H1 (cell line): ENCODE results near the gene HRCT1.

Experiments used
- GTF2F1 ChIP-seq: IDR thresholded peaks from 2 replicates; pipeline ENCODE4 v1.6.1; 2012; ENCODE audit warnings: low read depth, low read length, improper control_type of control experiment, borderline replicate concordance
- RAD21 ChIP-seq, 2 experiments: IDR thresholded peaks in 1 of 2; conservative IDR thresholded peaks in 1 of 2; 2 replicates each; pipeline ENCODE4 v1.6.1; 2011; ENCODE audit warnings: low read depth in 2 of 2, low read length in 2 of 2, improper control_type of control experiment in 1 of 2, inconsistent platforms in 1 of 2, mild to moderate bottlenecking in 1 of 2, moderate library complexity in 1 of 2
- RBBP5 ChIP-seq: IDR thresholded peaks from 2 replicates; pipeline ENCODE4 v1.7.1; 2012; ENCODE audit warnings: low read depth, mild to moderate bottlenecking, inconsistent platforms, low read length, moderate library complexity, borderline replicate concordance
- SIRT6 ChIP-seq: IDR thresholded peaks from one replicate; pipeline ENCODE4 v1.7.1; 2012; ENCODE audit warnings: low read length, inconsistent platforms
- SIX5 ChIP-seq: IDR thresholded peaks from 2 replicates; pipeline ENCODE4 v1.6.1; 2011; ENCODE audit warnings: mild to moderate bottlenecking, low read depth, low read length
- TF ChIP-seq, protein P1 (sequence below), 3 experiments: IDR thresholded peaks; 1 replicate in 2 of 3; 2 replicates in 1 of 3; pipeline versions ENCODE4 v1.5.1 to v1.6.1; 2011; ENCODE audit warnings: low read length in 3 of 3, mild to moderate bottlenecking in 3 of 3, inconsistent platforms in 2 of 3, low read depth in 1 of 3, moderate library complexity in 1 of 3; ENCODE audit not compliant: insufficient read depth in 1 of 3; ENCODE audit errors: control extremely low read depth in 1 of 3

DNA sequence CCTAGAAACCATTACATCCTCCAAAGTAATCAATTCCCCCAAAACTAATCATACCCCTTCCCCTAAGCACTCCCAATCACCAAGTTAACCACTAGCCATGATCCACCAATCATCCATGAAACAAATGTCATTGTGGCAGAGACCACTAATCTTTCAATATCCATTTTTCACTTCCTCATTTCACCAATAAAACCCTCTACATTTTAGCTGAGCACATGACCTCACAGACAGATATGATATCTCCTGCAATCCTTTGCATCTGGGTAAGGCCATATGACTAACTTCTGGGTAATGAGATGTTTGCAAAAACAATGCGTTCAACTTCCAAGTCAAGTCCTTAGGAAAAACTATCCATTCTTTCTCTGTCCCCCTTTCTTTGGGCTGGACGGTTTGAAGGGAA, 31.2 kb downstream of the HRCT1 start:
- TF ChIP-seq RAD21 (IDR thresholded peaks at IDR 0.05 in 1 of 2, conservative IDR thresholded peaks at IDR 0.05 in 1 of 2; ENCODE audit: low read depth in 2 of 2, low read length in 2 of 2) (no peak), SIX5 (no peak), GTF2F1 (no peak), RBBP5 (no peak), SIRT6 (no peak)
- TF ChIP-seq, protein P1, sequence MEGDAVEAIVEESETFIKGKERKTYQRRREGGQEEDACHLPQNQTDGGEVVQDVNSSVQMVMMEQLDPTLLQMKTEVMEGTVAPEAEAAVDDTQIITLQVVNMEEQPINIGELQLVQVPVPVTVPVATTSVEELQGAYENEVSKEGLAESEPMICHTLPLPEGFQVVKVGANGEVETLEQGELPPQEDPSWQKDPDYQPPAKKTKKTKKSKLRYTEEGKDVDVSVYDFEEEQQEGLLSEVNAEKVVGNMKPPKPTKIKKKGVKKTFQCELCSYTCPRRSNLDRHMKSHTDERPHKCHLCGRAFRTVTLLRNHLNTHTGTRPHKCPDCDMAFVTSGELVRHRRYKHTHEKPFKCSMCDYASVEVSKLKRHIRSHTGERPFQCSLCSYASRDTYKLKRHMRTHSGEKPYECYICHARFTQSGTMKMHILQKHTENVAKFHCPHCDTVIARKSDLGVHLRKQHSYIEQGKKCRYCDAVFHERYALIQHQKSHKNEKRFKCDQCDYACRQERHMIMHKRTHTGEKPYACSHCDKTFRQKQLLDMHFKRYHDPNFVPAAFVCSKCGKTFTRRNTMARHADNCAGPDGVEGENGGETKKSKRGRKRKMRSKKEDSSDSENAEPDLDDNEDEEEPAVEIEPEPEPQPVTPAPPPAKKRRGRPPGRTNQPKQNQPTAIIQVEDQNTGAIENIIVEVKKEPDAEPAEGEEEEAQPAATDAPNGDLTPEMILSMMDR (IDR thresholded peaks at IDR 0.05; ENCODE audit: control extremely low read depth in 1 of 3, insufficient read depth in 1 of 3, low read depth in 1 of 3, low read length in 3 of 3): no peak
